ENCODE measurements around the gene MAP3K4. TPM values are rescaled to one million over a fixed set of nuclear protein-coding genes. Genes with fewer than 3 reads are reported as not detected.
A peak's percentile ranks its signal among the peaks of the same experiment; 100 is the strongest.

MAP3K4 gene
- total RNA-seq, 1 donor from 2014 or later = 47.2 TPM

DNA sequence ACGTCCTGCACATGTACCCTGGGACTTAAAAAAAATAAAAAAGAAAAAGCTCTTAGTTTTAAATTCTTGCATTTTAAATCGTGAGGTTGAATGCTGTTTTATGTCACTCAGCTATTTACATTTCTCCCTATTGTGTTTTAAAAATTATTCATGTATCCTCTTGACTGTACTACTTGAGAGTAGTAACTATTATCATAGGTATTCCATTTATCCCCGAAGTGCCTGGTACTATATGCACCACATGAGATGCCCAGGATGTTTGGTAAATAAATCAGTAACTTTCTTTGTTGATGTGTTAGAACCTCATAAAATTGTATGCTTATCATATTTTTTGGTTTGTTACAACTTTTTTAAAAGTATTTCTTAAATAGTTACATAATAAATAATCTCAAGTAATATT is 18.4 kb downstream of the MAP3K4 start:
- ATAC-seq (no peak), DNase-seq (no peak)
- no peak overlapping the region for H3K27ac ChIP-seq
- intact Hi-C loops (cut with DNase I) = no loop called here
- H3K27me3 ChIP-seq (ENCODE audit: low read depth) = no peaks in the 10 kb centered on the region
- H3K9me3 ChIP-seq = no peaks in the 10 kb centered on the region
- TF ChIP-seq, protein P1, sequence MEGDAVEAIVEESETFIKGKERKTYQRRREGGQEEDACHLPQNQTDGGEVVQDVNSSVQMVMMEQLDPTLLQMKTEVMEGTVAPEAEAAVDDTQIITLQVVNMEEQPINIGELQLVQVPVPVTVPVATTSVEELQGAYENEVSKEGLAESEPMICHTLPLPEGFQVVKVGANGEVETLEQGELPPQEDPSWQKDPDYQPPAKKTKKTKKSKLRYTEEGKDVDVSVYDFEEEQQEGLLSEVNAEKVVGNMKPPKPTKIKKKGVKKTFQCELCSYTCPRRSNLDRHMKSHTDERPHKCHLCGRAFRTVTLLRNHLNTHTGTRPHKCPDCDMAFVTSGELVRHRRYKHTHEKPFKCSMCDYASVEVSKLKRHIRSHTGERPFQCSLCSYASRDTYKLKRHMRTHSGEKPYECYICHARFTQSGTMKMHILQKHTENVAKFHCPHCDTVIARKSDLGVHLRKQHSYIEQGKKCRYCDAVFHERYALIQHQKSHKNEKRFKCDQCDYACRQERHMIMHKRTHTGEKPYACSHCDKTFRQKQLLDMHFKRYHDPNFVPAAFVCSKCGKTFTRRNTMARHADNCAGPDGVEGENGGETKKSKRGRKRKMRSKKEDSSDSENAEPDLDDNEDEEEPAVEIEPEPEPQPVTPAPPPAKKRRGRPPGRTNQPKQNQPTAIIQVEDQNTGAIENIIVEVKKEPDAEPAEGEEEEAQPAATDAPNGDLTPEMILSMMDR (IDR thresholded peaks at IDR 0.05) = no peak
- no peaks in the 10 kb centered on the region for H3K36me3 ChIP-seq
- H3K4me1 ChIP-seq = peaks cover 22% of the 10 kb centered on the region
- H3K4me3 ChIP-seq = no peak overlapping the region

DNA sequence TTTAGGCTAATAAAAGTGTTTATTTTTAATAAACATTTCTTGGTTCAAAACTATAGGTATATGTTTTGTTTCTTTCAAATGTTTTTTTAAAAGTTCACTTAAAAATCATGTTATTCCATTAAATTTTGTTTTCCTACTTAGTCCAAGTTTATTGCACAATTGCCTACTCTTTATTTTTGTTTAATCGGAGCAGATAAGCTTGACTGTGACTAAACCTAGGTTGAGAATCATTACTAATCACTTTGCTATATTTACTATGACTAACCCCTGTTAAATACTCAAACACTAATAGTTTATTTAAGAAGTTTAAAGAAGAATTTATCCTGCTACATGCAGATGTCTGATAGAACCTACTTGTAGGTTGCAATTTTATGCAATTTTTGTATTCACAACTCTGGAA is 18.8 kb downstream of the MAP3K4 start:
- no peak overlapping the region for H3K4me3 ChIP-seq

DNA sequence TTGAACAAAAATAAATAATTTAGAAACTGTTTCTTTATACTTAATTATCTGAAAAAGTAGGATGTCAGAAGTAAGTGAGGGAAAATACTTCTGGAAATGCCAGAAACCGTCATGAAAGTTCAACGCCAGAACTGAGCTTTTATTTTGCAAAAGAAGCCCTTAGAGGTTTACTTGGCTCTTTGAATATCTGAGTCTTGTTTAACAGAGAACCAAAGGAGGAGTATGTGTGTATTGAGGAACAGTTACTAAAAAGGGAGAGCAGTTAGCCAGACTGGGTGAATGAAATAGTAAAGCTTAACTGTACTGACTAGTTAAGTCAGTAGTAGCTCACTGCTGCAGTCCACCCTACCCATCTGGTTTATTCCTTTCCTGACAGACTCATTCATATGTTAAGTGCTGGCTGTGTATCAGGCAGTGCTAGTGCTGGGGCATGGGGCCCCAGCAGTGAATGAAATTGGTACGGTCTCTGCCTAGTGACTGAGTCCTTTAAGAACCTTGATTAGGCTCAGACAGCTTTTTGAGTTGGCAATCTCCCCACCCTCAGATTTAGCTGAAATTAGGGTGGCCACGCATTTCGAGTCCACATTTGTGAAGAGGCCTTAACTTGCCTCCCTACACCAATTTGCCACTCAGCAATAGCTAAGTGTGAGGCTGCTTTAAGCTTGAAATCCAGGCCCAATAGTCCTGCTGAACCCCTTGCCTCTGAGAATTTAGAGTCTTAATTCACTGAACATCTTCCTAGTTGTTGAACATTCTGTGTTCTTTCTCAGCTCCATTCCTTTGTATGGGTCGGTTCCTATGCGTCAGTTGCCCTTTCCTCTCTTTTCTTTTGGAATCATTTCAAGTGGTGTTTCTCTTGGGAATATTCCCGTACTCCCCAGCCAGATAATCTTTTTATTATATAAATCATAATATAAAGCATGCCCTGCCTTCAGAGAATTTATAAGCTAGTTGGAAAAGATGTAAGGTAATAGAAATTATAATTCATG is 20.2 kb downstream of the MAP3K4 start:
- H3K9me3 ChIP-seq = no peaks in the 10 kb centered on the region
- intact Hi-C loops (cut with DNase I) = no loop called here
- no peak for ATAC-seq
- no peak for DNase-seq
- H3K36me3 ChIP-seq = no peaks in the 10 kb centered on the region
- no peaks in the 10 kb centered on the region for H3K27me3 ChIP-seq (ENCODE audit: low read depth)
- peaks cover 22% of the 10 kb centered on the region for H3K4me1 ChIP-seq
- TF ChIP-seq, protein P1 (IDR thresholded peaks at IDR 0.05) = no peak
- no peak overlapping the region for H3K27ac ChIP-seq
- no peak overlapping the region for H3K4me3 ChIP-seq

More for the DNA sequence above, 18.8 kb downstream of the MAP3K4 start:
- no peaks in the 10 kb centered on the region for H3K27me3 ChIP-seq (ENCODE audit: low read depth)
- no peaks in the 10 kb centered on the region for H3K9me3 ChIP-seq
- H3K27ac ChIP-seq = no peak overlapping the region
- ATAC-seq (peak in 1 of 2 donors; percentile 84), DNase-seq (no peak)
- TF ChIP-seq, protein P1 (IDR thresholded peaks at IDR 0.05) = no peak
- intact Hi-C loops (cut with DNase I) = no loop called here
- peaks cover 22% of the 10 kb centered on the region for H3K4me1 ChIP-seq
- no peaks in the 10 kb centered on the region for H3K36me3 ChIP-seq

DNA sequence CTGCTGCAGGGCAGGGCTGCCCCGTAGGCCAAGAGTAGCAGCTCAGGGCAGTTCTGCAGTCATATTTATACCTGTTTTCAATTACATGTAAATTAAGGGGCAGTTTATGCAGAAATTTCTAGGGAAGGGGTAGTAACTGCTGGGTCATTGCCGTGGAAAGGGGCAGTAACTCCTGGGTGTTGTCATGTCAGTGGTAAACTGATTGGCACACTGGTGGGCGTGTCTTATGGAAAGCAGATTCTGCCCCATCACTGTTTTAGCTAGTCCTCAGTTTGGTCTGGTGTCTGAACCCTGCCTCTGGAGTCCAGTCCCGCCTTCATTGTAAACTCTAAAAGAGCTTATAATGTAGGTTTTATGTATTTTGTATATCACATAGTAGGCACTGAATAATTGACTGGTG is 22.1 kb downstream of the MAP3K4 start:
- H3K27me3 ChIP-seq (ENCODE audit: low read depth) = no peaks in the 10 kb centered on the region
- intact Hi-C loops (cut with DNase I) = no loop called here
- TF ChIP-seq, protein P1 (IDR thresholded peaks at IDR 0.05) = no peak
- peaks cover 22% of the 10 kb centered on the region for H3K4me1 ChIP-seq
- H3K36me3 ChIP-seq = no peaks in the 10 kb centered on the region
- H3K9me3 ChIP-seq = no peaks in the 10 kb centered on the region
- H3K4me3 ChIP-seq = no peak overlapping the region
- DNase-seq (no peak), ATAC-seq (no peak)
- no peak overlapping the region for H3K27ac ChIP-seq

DNA sequence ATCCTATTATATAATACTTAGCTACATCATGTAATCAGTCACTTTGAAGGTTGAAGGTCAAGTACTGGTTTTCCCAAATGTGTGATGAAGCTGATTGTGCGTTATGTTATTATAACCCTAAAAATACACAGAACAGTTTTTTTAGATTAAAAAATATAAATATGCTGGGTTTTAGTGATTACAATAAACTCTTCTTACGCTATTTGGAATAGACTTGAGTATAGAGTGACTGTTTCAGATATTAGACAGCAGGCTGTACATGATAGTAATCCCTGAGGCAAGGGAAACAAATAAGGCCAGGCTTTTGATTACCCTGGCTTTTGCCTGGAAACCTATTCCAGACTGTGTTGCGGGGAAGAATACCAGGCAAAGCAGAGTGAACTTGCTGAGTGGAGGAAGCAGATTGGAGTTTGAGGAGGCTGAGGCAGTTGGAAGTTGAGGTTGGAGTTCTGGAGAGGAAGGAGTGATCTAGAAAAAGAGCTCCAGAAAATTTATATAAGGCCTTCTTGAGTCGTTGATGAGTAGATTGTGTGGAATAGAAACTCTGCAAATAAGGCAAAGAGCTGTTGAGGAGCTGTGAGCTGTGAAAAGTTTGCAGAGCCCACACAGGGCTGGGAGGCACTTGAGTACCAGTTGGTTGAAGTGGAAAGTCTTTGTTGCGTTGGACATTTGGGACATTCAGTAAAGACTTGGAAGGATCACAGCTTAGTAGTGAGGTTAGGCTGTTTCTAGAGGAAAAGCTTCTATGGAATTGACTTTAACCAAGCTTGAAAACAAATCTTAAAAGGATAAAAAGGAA is 26.4 kb downstream of the MAP3K4 start:
- peak in 1 of 2 donors; percentile 72 for ATAC-seq
- H3K27ac ChIP-seq = no peak overlapping the region
- H3K4me1 ChIP-seq = no peaks in the 10 kb centered on the region
- no peak for DNase-seq
- no peaks in the 10 kb centered on the region for H3K27me3 ChIP-seq (ENCODE audit: low read depth)
- intact Hi-C loops (cut with DNase I) = no loop called here
- H3K4me3 ChIP-seq = no peak overlapping the region
- H3K9me3 ChIP-seq = no peaks in the 10 kb centered on the region
- H3K36me3 ChIP-seq = no peaks in the 10 kb centered on the region
- TF ChIP-seq, protein P1 (IDR thresholded peaks at IDR 0.05) = no peak

Data from lower lobe of right lung (tissue), 2 donors.